SK-N-SH (cell line): ENCODE data around the gene OGDH. TPM values are rescaled to one million over a fixed set of nuclear protein-coding genes. Genes with fewer than 3 reads are reported as not detected.

Experiments
- CTCF ChIA-PET: fragments of 300-600, 350-600 bp; formaldehyde crosslinking; extraction: SDS; loops from one replicate; lab custom pipeline; 2021; lab: Yijun Ruan, JAX
- POLR2A ChIA-PET: fragments of 350-600 bp; sonication (Branson Sonifier 250); formaldehyde crosslinking; extraction: SDS; loops from one replicate; lab custom pipeline; 2020; ENCODE audit warnings: antibody characterized with exemption, inconsistent platforms; lab: Yijun Ruan, JAX
- DNase-seq: peaks from one replicate; pipeline ENCODE4 v3.0.0; 2012
- H2AFZ ChIP-seq: fragments of 200-600 bp; sonication (generic); 2 replicates; pipeline ENCODE4 v1.8.1; 2016; ENCODE audit warnings: antibody characterized with exemption, mild to moderate bottlenecking, low read depth
- H3F3A ChIP-seq: fragments of 200-600 bp; sonication (generic); replicated peaks from 2 replicates; pipeline ENCODE3; 2016; ENCODE audit warnings: antibody characterized with exemption, mild to moderate bottlenecking; ENCODE audit not compliant: insufficient read depth
- H3K27ac ChIP-seq, 2 experiments: fragments of 200-500 bp in 1 of 2; fragments of 200-600 bp in 1 of 2; sonication (Bioruptor generic) in 1 of 2; sonication (generic), shearing (Covaris generic) in 1 of 2; 2 replicates each; pipeline versions ENCODE4 v1.5.1 to v1.6.1; 2014 to 2016; ENCODE audit warnings: low read depth in 2 of 2, inconsistent platforms in 1 of 2, low read length in 1 of 2, mild to moderate bottlenecking in 1 of 2, mixed read lengths in 1 of 2
- H3K27me3 ChIP-seq: fragments of 200-600 bp; sonication (generic), shearing (Covaris generic); 2 replicates; pipeline ENCODE4 v1.6.1; 2016; ENCODE audit warnings: mixed run types; ENCODE audit not compliant: insufficient read depth
- H3K36me3 ChIP-seq, 2 experiments: fragments of 200-500 bp in 1 of 2; fragments of 200-600 bp in 1 of 2; sonication (Bioruptor generic) in 1 of 2; sonication (generic) in 1 of 2; replicated peaks in 1 of 2; 2 replicates each; pipeline versions ENCODE3 to v1.5.1; 2014 to 2016; ENCODE audit warnings: low read length in 1 of 2, mild to moderate bottlenecking in 1 of 2; ENCODE audit not compliant: insufficient read depth in 2 of 2, control insufficient read depth in 1 of 2
- H3K4me1 ChIP-seq, 2 experiments: fragments of 200-500 bp in 1 of 2; fragments of 200-600 bp in 1 of 2; sonication (Bioruptor generic) in 1 of 2; sonication (generic), shearing (Covaris generic) in 1 of 2; 2 replicates each; pipeline versions ENCODE4 v1.5.1 to v1.6.1; 2014 to 2016; ENCODE audit warnings: low read depth in 1 of 2, low read length in 1 of 2, mixed run types in 1 of 2; ENCODE audit not compliant: insufficient read depth in 2 of 2, control insufficient read depth in 1 of 2
- H3K4me2 ChIP-seq: fragments of 200-600 bp; sonication (generic), shearing (Covaris generic); 2 replicates; pipeline ENCODE4 v1.6.1; 2017; ENCODE audit warnings: mixed run types
- H3K4me3 ChIP-seq, 2 experiments: fragments of 200-500 bp in 1 of 2; fragments of 200-600 bp in 1 of 2; sonication (Bioruptor generic) in 1 of 2; sonication (generic), shearing (Covaris generic) in 1 of 2; 2 replicates each; pipeline versions ENCODE4 v1.5.1 to v1.8.1; 2014 to 2016; ENCODE audit warnings: low read depth in 2 of 2, inconsistent platforms in 1 of 2, low read length in 1 of 2, mild to moderate bottlenecking in 1 of 2, mixed read lengths in 1 of 2, moderate library complexity in 1 of 2
- H3K79me2 ChIP-seq: fragments of 200-600 bp; sonication (generic); 2 replicates; pipeline ENCODE4 v1.8.1; 2017; ENCODE audit warnings: mild to moderate bottlenecking; ENCODE audit not compliant: insufficient read depth
- H3K9ac ChIP-seq: fragments of 200-600 bp; sonication (generic); 2 replicates; pipeline ENCODE4 v1.6.1; 2017; ENCODE audit warnings: mixed run types
- H3K9me2 ChIP-seq: fragments of 200-600 bp; sonication (generic); 2 replicates; pipeline ENCODE4 v1.6.1; 2017; ENCODE audit warnings: mixed run types
- H3K9me3 ChIP-seq: fragments of 200-600 bp; sonication (generic); 2 replicates; pipeline ENCODE4 v1.6.1; 2017; ENCODE audit warnings: mixed run types, mild to moderate bottlenecking, moderate library complexity
- H4K20me1 ChIP-seq: fragments of 200-600 bp; sonication (generic); 2 replicates; pipeline ENCODE4 v1.6.1; 2017; ENCODE audit warnings: mild to moderate bottlenecking, mixed run types; ENCODE audit not compliant: insufficient read depth
- EP300 ChIP-seq, 2 experiments: IDR thresholded peaks; 2 replicates each; pipeline versions ENCODE4 v1.4.0 to v1.6.1; 2012; ENCODE audit warnings: borderline replicate concordance in 1 of 2, low read depth in 1 of 2, low read length in 1 of 2
- EZH2phosphoT487 ChIP-seq: fragments of 200-600 bp; sonication (generic); IDR thresholded peaks from 2 replicates; pipeline ENCODE4 v1.6.1; 2017; ENCODE audit warnings: low read depth, mixed run types, mild to moderate bottlenecking, antibody characterized with exemption, moderate library complexity, borderline replicate concordance
- FOSL2 ChIP-seq: IDR thresholded peaks from 2 replicates; pipeline ENCODE4 v1.4.0; 2012; ENCODE audit warnings: low read depth, mild to moderate bottlenecking, moderate library complexity, borderline replicate concordance
- FOXM1 ChIP-seq: IDR thresholded peaks from 2 replicates; pipeline ENCODE4 v1.4.0; 2012; ENCODE audit warnings: low read depth, mild to moderate bottlenecking
- MEF2A ChIP-seq: IDR thresholded peaks from 2 replicates; pipeline ENCODE4 v1.4.0; 2012; ENCODE audit warnings: low read depth, borderline replicate concordance
- PBX3 ChIP-seq: IDR thresholded peaks from 2 replicates; pipeline ENCODE4; 2012
- RFX5 ChIP-seq: IDR thresholded peaks from 2 replicates; pipeline ENCODE4 v1.6.1; 2012; ENCODE audit warnings: mild to moderate bottlenecking, improper control_type of control experiment, low read length
- SMC3 ChIP-seq: IDR thresholded peaks from 2 replicates; pipeline ENCODE4 v1.6.1; 2012; ENCODE audit warnings: low read depth, low read length, improper control_type of control experiment
- TAF1 ChIP-seq: IDR thresholded peaks from 2 replicates; pipeline ENCODE4 v1.6.1; 2012; ENCODE audit warnings: low read depth, mild to moderate bottlenecking, low read length, moderate library complexity, borderline replicate concordance
- TCF12 ChIP-seq: IDR thresholded peaks from 2 replicates; pipeline ENCODE4 v1.4.0; 2012
- TEAD4 ChIP-seq: IDR thresholded peaks from 2 replicates; pipeline ENCODE4 v1.4.0; 2012; ENCODE audit warnings: mild to moderate bottlenecking, borderline replicate concordance; ENCODE audit not compliant: insufficient read depth
- WGBS: methylation state at CpG from one replicate; pipeline ENCODE4 v1.1.6; 2017; ENCODE audit warnings: low lambda C conversion rate; 5-methylcytosine and 5-hydroxymethylcytosine counted together
- polyA plus RNA-seq, 3 experiments: library from polyadenylated mRNA; depleted of rRNA; stranded (reverse); fragments of >200 nt; gene quantifications; 2 replicates each; pipeline ENCODE4 v1.2.3, GENCODE V29; 2012

The OGDH gene
- polyA plus RNA-seq, 1 of the 3 experiments (the other 2 are of a cell fraction), result 69.4 TPM

- peaks cover 10 to 34% of the 10 kb centered on the region in 2 experiments for H3K36me3 ChIP-seq
- DNase-seq, result no peak
- no peaks in the 10 kb centered on the region for H3K9me3 ChIP-seq
- peaks cover 13% of the 10 kb centered on the region; the same call in 1 of the 2 replicates for H3K79me2 ChIP-seq
- no peaks in the 10 kb centered on the region for H3K9me2 ChIP-seq
- H3K27me3 ChIP-seq, result no peaks in the 10 kb centered on the region
- peaks cover 0 to 6% of the 10 kb centered on the region in 2 experiments; a peak in 3 of 4 replicates for H3K4me1 ChIP-seq
- peaks cover 6% of the 10 kb centered on the region for H3F3A ChIP-seq
- H4K20me1 ChIP-seq, result no peaks in the 10 kb centered on the region
- H3K4me2 ChIP-seq, result no peak overlapping the region
- no peak overlapping the region for H3K9ac ChIP-seq
- CTCF ChIA-PET, result no interaction called here
- no peak overlapping the region for H3K4me3 ChIP-seq
- no peak overlapping the region for H2AFZ ChIP-seq
- H3K27ac ChIP-seq, result no peak overlapping the region
- TF ChIP-seq PBX3 (no peak), TEAD4 (no peak)
- WGBS, result 96% methylated on average over 11 of the region's 11 CpGs
- POLR2A ChIA-PET, result interaction anchor here (0.5 kb wide), 1 partner anchor 135 kb away, joined by 3 read pairs; no protein-coding TSS in a partner anchor
Observed at GRCh38 chr7:44645254-44645653, 38.8 kb downstream of the OGDH start.

- Histone ChIP-seq H3K27me3 (no peaks in the 10 kb centered on the region), H2AFZ (no peak overlapping the region), H3K9ac (no peak overlapping the region), H3K4me1 (peaks cover 2% of the 10 kb centered on the region in 2 experiments; a peak in 2 of 4 replicates), H3F3A (peaks cover 2% of the 10 kb centered on the region), H4K20me1 (no peaks in the 10 kb centered on the region)
- DNase-seq, result no peak
- ChIA-PET POLR2A (no interaction called here), CTCF (interaction anchor here (0.7 kb wide), 1 partner anchor 931 kb away, joined by 3 read pairs; no protein-coding TSS in a partner anchor)
- 89% methylated on average over 2 of the region's 2 CpGs for WGBS
- TF ChIP-seq MEF2A (no peak), TCF12 (no peak), TEAD4 (no peak), FOXM1 (no peak), EP300 (IDR thresholded peaks at IDR 0.05; ENCODE audit: borderline replicate concordance in 1 of 2, low read depth in 1 of 2, low read length in 1 of 2) (no peak), EZH2phosphoT487 (no peak), RFX5 (no peak), FOSL2 (no peak), SMC3 (no peak), TAF1 (no peak)
- TF ChIP-seq, all 33 proteins: peak for 0
- H3K4me2 ChIP-seq, result no peak overlapping the region
- H3K27ac ChIP-seq, result no peak overlapping the region
- no peak overlapping the region for H3K4me3 ChIP-seq
- H3K79me2 ChIP-seq, result peaks cover 11% of the 10 kb centered on the region; the same call in 1 of the 2 replicates
- no peaks in the 10 kb centered on the region for H3K9me3 ChIP-seq
- H3K9me2 ChIP-seq, result no peaks in the 10 kb centered on the region
- H3K36me3 ChIP-seq, result peaks cover 12 to 38% of the 10 kb centered on the region in 2 experiments
Observed at GRCh38 chr7:44645696-44646095, 39.3 kb downstream of the OGDH start.
